K562 (cell line): ENCODE results near the gene SPDYE4. TPM values are rescaled to one million over a fixed set of nuclear protein-coding genes. Genes with fewer than 3 reads are reported as not detected.

ENCODE experiments used
- ATAC-seq: fragments of 200-7000 bp; cut with Tn5 transposase; 3 replicates; pipeline ENCODE4 v1.9.1; 2020; ENCODE audit warnings: moderate library complexity
- BruUV-seq: library from RNA; stranded (reverse); fragments of 400-500 nt; replicated peaks from 2 replicates; lab custom pipeline; 2021; lab: Mats Ljungman, UMichigan
- CTCF ChIA-PET: fragments of 300-600 bp; formaldehyde crosslinking; extraction: SDS; loops from one replicate; lab custom pipeline; 2021; ENCODE audit warnings: low intra/inter-chr PET ratio; lab: Yijun Ruan, JAX
- POLR2A ChIA-PET: fragments of 300-600, 350-650 bp; sonication (Branson Sonifier 250); formaldehyde crosslinking; extraction: SDS; loops from one replicate; lab custom pipeline; 2021; ENCODE audit warnings: antibody characterized with exemption, inconsistent platforms; lab: Yijun Ruan, JAX
- DNase-seq, 4 experiments: peaks; one replicate each; pipeline versions ENCODE4 v3.0.0 to v3.0.0-alpha.2; 2011 to 2018; ENCODE audit warnings: low spot score in 3 of 4, mixed read lengths in 3 of 4; ENCODE audit errors: extremely low read depth in 1 of 4
- FAIRE-seq: peaks from 2 replicates; lab custom pipeline; 2011; peaks lifted over from hg19 to GRCh38; lab: Jason Lieb, UNC
- H2AFZ ChIP-seq: 2 replicates; pipeline ENCODE4 v1.6.0; 2011; ENCODE audit warnings: low read depth, low read length, control low read depth, inconsistent platforms
- H3K27ac ChIP-seq: fragments of 200-600 bp; 3 replicates; pipeline ENCODE4 v1.8.0; 2011; ENCODE audit warnings: low read depth, mild to moderate bottlenecking, control low read depth, inconsistent platforms, low read length, moderate library complexity, mixed read lengths; ENCODE audit errors: extremely low read depth
- H3K27me3 ChIP-seq, 2 experiments: fragments of 300-600 bp in 1 of 2; 2 replicates in 1 of 2; 3 replicates in 1 of 2; pipeline versions ENCODE4 v1.6.0 to v1.8.0; 2011; ENCODE audit warnings: inconsistent platforms in 2 of 2, low read length in 2 of 2, mild to moderate bottlenecking in 1 of 2, mixed read lengths in 1 of 2, moderate library complexity in 1 of 2; ENCODE audit not compliant: control insufficient read depth in 2 of 2, insufficient read depth in 2 of 2
- H3K36me3 ChIP-seq: fragments of 300-600 bp; 3 replicates; pipeline ENCODE4 v1.8.0; 2011; ENCODE audit warnings: mild to moderate bottlenecking, low read length, inconsistent platforms; ENCODE audit not compliant: control insufficient read depth, insufficient read depth
- H3K4me1 ChIP-seq, 2 experiments: fragments of 200-600 bp in 1 of 2; replicated peaks in 1 of 2; 2 replicates in 1 of 2; 3 replicates in 1 of 2; pipeline versions ENCODE4 v1.5.1 to v1.8.0; 2011; ENCODE audit warnings: inconsistent platforms in 2 of 2, low read length in 2 of 2, mild to moderate bottlenecking in 1 of 2, mixed read lengths in 1 of 2, moderate library complexity in 1 of 2; ENCODE audit not compliant: control insufficient read depth in 2 of 2, insufficient read depth in 2 of 2
- H3K4me2 ChIP-seq: 2 replicates; pipeline ENCODE4 v1.6.1; 2011; ENCODE audit warnings: low read length, control low read depth, inconsistent platforms, mixed read lengths; ENCODE audit not compliant: insufficient read depth
- H3K4me3 ChIP-seq: fragments of 200-600 bp; sonication (generic), shearing (Covaris generic); 2 replicates; pipeline ENCODE4 v1.5.1; 2016; ENCODE audit warnings: control low read depth, inconsistent platforms
- H3K79me2 ChIP-seq: fragments of 200-600 bp; 3 replicates; pipeline ENCODE4 v1.8.0; 2011; ENCODE audit warnings: low read length, inconsistent platforms; ENCODE audit not compliant: control insufficient read depth, insufficient read depth
- H3K9ac ChIP-seq, 2 experiments: 2 replicates each; pipeline versions ENCODE4 v1.6.0 to v1.6.1; 2011; ENCODE audit warnings: low read depth in 2 of 2, low read length in 2 of 2, control low read depth in 1 of 2, inconsistent platforms in 1 of 2, mild to moderate bottlenecking in 1 of 2, mixed read lengths in 1 of 2; ENCODE audit not compliant: insufficient read depth in 1 of 2
- H3K9me1 ChIP-seq: one replicate; pipeline ENCODE4 v1.6.0; 2011; ENCODE audit warnings: inconsistent platforms, mild to moderate bottlenecking, low read length, moderate library complexity; ENCODE audit not compliant: control insufficient read depth, insufficient read depth
- H3K9me3 ChIP-seq: replicated peaks from 2 replicates; pipeline ENCODE4 v1.5.1; 2011; ENCODE audit warnings: low read depth, low read length, inconsistent platforms; ENCODE audit not compliant: control insufficient read depth, insufficient read depth
- H4K20me1 ChIP-seq: replicated peaks from 2 replicates; pipeline ENCODE4 v1.6.1; 2011; ENCODE audit warnings: low read length, inconsistent platforms, mixed read lengths; ENCODE audit not compliant: control insufficient read depth, insufficient read depth
- ATF1 ChIP-seq, 2 experiments: fragments of 450-650 bp in 1 of 2; IDR thresholded peaks; 2 replicates each; pipeline ENCODE4 v1.6.1; 2016; ENCODE audit warnings: missing compliant biosample characterization in 1 of 2, missing genetic modification characterization in 1 of 2
- ATF7 ChIP-seq: fragments of 450-650 bp; IDR thresholded peaks from 2 replicates; pipeline ENCODE4 v1.7.1; 2014; ENCODE audit warnings: mild to moderate bottlenecking, moderate library complexity
- FIP1L1 ChIP-seq: fragments of 200-400 bp; formaldehyde crosslinking; IDR thresholded peaks from 2 replicates; pipeline ENCODE4 v1.6.1; 2018; ENCODE audit warnings: mild to moderate bottlenecking, low read depth, low read length; ENCODE audit not compliant: poor library complexity, severe bottlenecking
- GTF2A2 ChIP-seq: IDR thresholded peaks from 2 replicates; pipeline ENCODE4 v1.6.1; 2016; ENCODE audit warnings: mild to moderate bottlenecking, missing genetic modification characterization, missing compliant biosample characterization
- HLTF ChIP-seq: fragments of 450-650 bp; IDR thresholded peaks from 2 replicates; pipeline ENCODE4 v1.6.1; 2016
- JUND ChIP-seq, 2 experiments: IDR thresholded peaks; 2 replicates in 1 of 2; 3 replicates in 1 of 2; pipeline ENCODE4 v1.6.1; 2011; ENCODE audit warnings: borderline replicate concordance in 2 of 2, low read depth in 2 of 2, low read length in 2 of 2, improper control_type of control experiment in 1 of 2, missing biosample characterization in 1 of 2, missing genetic modification characterization in 1 of 2, missing genetic modification reagents in 1 of 2
- MCM3 ChIP-seq: fragments of 450-650 bp; IDR thresholded peaks from 2 replicates; pipeline ENCODE4 v1.6.1; 2016
- WHSC1 ChIP-seq: IDR thresholded peaks from one replicate; pipeline ENCODE4 v1.6.1; 2012; ENCODE audit warnings: low read length, control low read depth, inconsistent platforms
- ZNF124 ChIP-seq: sonication (generic); formaldehyde crosslinking; IDR thresholded peaks from 2 replicates; pipeline ENCODE4 v1.8.1; 2022; ENCODE audit warnings: missing genetic modification reagents
- WGBS: fragments of 100-300 bp; shearing (Covaris generic); methylation state at CpG from one replicate; pipeline ENCODE4 v1.1.6; 2016; ENCODE audit warnings: low coverage, mixed read lengths; ENCODE audit not compliant: insufficient coverage; ENCODE audit errors: missing lambda C conversion rate; 5-methylcytosine and 5-hydroxymethylcytosine counted together
- in situ Hi-C: fragments of 300-500 bp; cut with MboI; formaldehyde crosslinking; loops from 4 replicates; pipeline ENCODE4 v1.15.0; 2018; ENCODE audit warnings: inconsistent platforms, mixed read lengths
- intact Hi-C: fragments of 100-400 bp; cut with micrococcal nuclease; formaldehyde crosslinking; loops from 2 replicates; pipeline ENCODE4 v1.14.2; 2022
- polyA plus RNA-seq, 8 experiments: library from polyadenylated mRNA; depleted of rRNA in 4 of 8; stranded (reverse) in 5 of 8; unstranded in 3 of 8; fragments of >200 nt; fragmentation: Nextera tagmentation in 2 of 8; fragmentation: Illumina TruSeq in 1 of 8; extraction: Ambion mirVana in 2 of 8; extraction: Trizol in 1 of 8; gene quantifications; 2 replicates each; pipeline versions ENCODE4 v1.2.1 to v1.2.3, GENCODE V29; 2011 to 2014; ENCODE audit warnings: inconsistent platforms in 1 of 8, missing spikeins in 1 of 8
- total RNA-seq, 7 experiments: library from RNA; depleted of rRNA in 6 of 7; stranded (reverse); fragments of >200 nt in 6 of 7; fragmentation: Illumina TruSeq in 2 of 7; extraction: Trizol in 2 of 7; gene quantifications; 2 replicates each; pipeline versions ENCODE4 v1.2.1 to v1.2.3, GENCODE V29; 2011 to 2021; ENCODE audit warnings: low replicate concordance in 1 of 7
- TF ChIP-seq, protein P1 (sequence below), 2 experiments: fragments of 450-650 bp in 1 of 2; sonication (generic) in 1 of 2; formaldehyde crosslinking in 1 of 2; IDR thresholded peaks in 1 of 2; conservative IDR thresholded peaks in 1 of 2; 2 replicates each; pipeline versions ENCODE4 v1.6.1 to v1.8.1; 2016 to 2023; ENCODE audit warnings: mild to moderate bottlenecking in 2 of 2, moderate library complexity in 2 of 2, inconsistent platforms in 1 of 2, missing genetic modification reagents in 1 of 2
- TF ChIP-seq, protein P2 (sequence below): fragments of 450-650 bp; IDR thresholded peaks from 2 replicates; pipeline ENCODE4 v1.6.1; 2018; ENCODE audit not compliant: partially characterized antibody
- TF ChIP-seq, protein P3 (sequence below): fragments of 450-650 bp; IDR thresholded peaks from 2 replicates; pipeline ENCODE4 v1.6.1; 2016; ENCODE audit warnings: low read depth, mild to moderate bottlenecking, moderate library complexity
- TF ChIP-seq, protein P4 (sequence below): fragments of 250-450 bp; sonication (Bioruptor Pico); IDR thresholded peaks from 2 replicates; pipeline ENCODE4 v1.8.0; 2021; ENCODE audit warnings: moderate library complexity, mild to moderate bottlenecking, inconsistent platforms
- TF ChIP-seq, protein P5 (sequence below): sonication (generic); formaldehyde crosslinking; IDR thresholded peaks from 2 replicates; pipeline ENCODE4 v1.8.0; 2022; ENCODE audit warnings: missing genetic modification reagents, mild to moderate bottlenecking, borderline replicate concordance

Gene SPDYE4
- total and polyA plus RNA-seq, 9 of the 15 experiments (the other 6 are each of a cell fraction or from before 2014, with no cell fraction given) = not detected

DNA sequence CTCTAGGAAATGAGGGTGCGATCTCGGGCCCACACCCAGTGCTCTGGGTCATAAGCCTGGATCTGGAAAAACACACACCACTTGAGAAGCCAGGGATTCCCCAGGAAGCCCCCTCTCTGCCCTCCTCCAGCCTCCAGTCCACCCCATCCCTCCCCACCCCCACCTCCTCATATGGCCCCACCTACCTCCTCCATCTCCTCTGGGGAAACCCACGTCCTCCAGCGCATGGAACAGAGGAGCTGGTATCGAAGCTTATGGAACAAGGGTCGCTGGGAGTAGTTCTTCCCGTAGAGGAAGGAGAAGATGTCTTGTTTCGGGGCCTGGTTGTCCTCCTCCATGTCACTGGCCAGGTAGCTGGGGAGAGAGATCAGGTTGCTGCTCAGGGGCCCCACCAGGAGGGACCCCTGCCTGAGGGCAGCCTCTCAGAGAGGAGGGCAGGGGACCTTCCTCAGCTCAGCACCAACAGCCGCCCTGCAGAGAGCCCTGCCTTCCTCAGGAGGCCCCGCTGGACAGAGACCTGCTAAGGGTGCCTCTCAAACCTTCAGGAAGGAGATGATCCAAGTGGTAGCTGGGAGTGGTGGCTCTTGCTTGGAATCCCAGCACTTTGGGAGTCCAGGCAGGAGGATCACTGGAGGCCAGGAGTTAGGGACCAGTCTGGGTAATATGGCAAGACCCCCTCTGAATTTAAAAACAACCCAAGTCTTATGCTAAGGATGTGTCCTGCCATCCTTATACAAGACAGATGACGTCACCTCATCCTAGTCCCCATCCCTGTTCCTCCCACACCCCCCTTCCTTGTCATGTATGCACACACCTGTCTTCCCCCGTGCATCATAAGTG, 5.0 kb downstream of the SPDYE4 start:
- in situ Hi-C loops (loop anchor here (10.0 kb wide), 1 partner anchor 349 kb away; no protein-coding TSS in a partner anchor), intact Hi-C loops (no loop called here)
- Histone ChIP-seq H3K4me2 (no peak overlapping the region), H3K79me2 (no peaks in the 10 kb centered on the region), H3K9me1 (no peaks in the 10 kb centered on the region), H4K20me1 (no peaks in the 10 kb centered on the region), H3K4me1 (no peaks in the 10 kb centered on the region), H2AFZ (no peak overlapping the region), H3K27me3 (peaks cover 6 to 27% of the 10 kb centered on the region in 2 experiments; a peak in 3 of 5 replicates), H3K27ac (no peak overlapping the region), H3K36me3 (no peaks in the 10 kb centered on the region), H3K9me3 (no peaks in the 10 kb centered on the region), H3K4me3 (no peak overlapping the region), H3K9ac (no peak overlapping the region)
- ChIA-PET POLR2A (no interaction called here), CTCF (no interaction called here)
- FAIRE-seq (no peak), DNase-seq (no peak), ATAC-seq (no peak)
- WGBS = 2% methylated on average over 7 of the region's 12 CpGs
- no TSS peak for BruUV-seq
- TF ChIP-seq, protein P1, sequence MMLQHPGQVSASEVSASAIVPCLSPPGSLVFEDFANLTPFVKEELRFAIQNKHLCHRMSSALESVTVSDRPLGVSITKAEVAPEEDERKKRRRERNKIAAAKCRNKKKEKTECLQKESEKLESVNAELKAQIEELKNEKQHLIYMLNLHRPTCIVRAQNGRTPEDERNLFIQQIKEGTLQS (IDR thresholded peaks at IDR 0.05) = peak; percentile 73
- TF ChIP-seq, protein P1 (CRISPR knock-in tag; conservative IDR thresholded peaks at IDR 0.05) = no peak
- TF ChIP-seq MCM3 (no peak), HLTF (no peak), JUND (IDR thresholded peaks at IDR 0.05; ENCODE audit: borderline replicate concordance, low read depth, low read length) (no peak), JUND (tag; IDR thresholded peaks at IDR 0.05; ENCODE audit: borderline replicate concordance, low read depth, low read length) (peak; percentile 31; the same call in 1 of the 3 replicates), ZNF124 (no peak), ATF7 (peak; percentile 69; the same call in 1 of the 2 replicates), ATF1 (CRISPR knock-in tag; IDR thresholded peaks at IDR 0.05) (no peak), ATF1 (tag; IDR thresholded peaks at IDR 0.05) (0 out of 2 replicates have a peak, but pooled peaks have one; percentile 11), WHSC1 (no peak), GTF2A2 (no peak), FIP1L1 (no peak)
- TF ChIP-seq, protein P2, sequence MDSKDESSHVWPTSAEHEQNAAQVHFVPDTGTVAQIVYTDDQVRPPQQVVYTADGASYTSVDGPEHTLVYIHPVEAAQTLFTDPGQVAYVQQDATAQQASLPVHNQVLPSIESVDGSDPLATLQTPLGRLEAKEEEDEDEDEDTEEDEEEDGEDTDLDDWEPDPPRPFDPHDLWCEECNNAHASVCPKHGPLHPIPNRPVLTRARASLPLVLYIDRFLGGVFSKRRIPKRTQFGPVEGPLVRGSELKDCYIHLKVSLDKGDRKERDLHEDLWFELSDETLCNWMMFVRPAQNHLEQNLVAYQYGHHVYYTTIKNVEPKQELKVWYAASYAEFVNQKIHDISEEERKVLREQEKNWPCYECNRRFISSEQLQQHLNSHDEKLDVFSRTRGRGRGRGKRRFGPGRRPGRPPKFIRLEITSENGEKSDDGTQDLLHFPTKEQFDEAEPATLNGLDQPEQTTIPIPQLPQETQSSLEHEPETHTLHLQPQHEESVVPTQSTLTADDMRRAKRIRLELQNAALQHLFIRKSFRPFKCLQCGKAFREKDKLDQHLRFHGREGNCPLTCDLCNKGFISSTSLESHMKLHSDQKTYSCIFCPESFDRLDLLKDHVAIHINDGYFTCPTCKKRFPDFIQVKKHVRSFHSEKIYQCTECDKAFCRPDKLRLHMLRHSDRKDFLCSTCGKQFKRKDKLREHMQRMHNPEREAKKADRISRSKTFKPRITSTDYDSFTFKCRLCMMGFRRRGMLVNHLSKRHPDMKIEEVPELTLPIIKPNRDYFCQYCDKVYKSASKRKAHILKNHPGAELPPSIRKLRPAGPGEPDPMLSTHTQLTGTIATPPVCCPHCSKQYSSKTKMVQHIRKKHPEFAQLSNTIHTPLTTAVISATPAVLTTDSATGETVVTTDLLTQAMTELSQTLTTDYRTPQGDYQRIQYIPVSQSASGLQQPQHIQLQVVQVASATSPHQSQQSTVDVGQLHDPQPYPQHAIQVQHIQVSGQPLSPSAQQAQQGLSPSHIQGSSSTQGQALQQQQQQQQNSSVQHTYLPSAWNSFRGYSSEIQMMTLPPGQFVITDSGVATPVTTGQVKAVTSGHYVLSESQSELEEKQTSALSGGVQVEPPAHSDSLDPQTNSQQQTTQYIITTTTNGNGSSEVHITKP = no peak
- TF ChIP-seq, protein P3, sequence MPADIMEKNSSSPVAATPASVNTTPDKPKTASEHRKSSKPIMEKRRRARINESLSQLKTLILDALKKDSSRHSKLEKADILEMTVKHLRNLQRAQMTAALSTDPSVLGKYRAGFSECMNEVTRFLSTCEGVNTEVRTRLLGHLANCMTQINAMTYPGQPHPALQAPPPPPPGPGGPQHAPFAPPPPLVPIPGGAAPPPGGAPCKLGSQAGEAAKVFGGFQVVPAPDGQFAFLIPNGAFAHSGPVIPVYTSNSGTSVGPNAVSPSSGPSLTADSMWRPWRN = no peak
- TF ChIP-seq, protein P4, sequence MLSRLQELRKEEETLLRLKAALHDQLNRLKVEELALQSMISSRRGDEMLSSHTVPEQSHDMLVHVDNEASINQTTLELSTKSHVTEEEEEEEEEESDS (CRISPR knock-in tag) = no peak
- TF ChIP-seq, protein P5, sequence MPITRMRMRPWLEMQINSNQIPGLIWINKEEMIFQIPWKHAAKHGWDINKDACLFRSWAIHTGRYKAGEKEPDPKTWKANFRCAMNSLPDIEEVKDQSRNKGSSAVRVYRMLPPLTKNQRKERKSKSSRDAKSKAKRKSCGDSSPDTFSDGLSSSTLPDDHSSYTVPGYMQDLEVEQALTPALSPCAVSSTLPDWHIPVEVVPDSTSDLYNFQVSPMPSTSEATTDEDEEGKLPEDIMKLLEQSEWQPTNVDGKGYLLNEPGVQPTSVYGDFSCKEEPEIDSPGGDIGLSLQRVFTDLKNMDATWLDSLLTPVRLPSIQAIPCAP (CRISPR knock-in tag) = no peak
